Measurements from ENCODE around the gene RASL12.

DNA sequence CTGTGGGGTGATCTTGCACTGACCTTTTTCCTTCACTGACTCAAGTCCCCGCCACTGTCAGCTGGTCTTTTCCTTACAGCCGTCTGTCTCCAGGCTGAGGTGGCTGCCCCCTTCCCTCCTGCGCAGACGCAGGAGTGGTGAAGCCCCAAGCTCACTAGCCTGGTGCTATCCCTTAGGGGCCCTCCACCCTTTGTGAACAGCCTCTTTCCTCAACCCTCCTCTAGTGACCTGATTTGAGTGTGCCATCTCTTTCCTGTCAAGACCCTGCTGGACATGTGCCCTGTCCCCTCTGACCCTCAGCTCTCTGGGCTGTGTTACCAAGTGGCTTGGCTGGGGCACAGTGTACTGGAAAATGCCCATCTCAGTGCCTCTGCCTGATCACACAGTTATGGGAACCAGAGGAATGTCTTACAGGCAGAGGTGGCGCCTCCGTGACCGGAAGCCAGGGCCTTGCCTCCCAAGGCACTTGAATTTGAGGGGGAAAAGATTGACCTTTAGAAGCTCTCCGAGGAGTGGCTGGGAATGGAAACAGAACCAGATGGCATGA lies 17.5 kb upstream of the RASL12 start:
- no peak for TF ChIP-seq POLR2A (IDR thresholded peaks at IDR 0.05)
- TF ChIP-seq, protein P1, sequence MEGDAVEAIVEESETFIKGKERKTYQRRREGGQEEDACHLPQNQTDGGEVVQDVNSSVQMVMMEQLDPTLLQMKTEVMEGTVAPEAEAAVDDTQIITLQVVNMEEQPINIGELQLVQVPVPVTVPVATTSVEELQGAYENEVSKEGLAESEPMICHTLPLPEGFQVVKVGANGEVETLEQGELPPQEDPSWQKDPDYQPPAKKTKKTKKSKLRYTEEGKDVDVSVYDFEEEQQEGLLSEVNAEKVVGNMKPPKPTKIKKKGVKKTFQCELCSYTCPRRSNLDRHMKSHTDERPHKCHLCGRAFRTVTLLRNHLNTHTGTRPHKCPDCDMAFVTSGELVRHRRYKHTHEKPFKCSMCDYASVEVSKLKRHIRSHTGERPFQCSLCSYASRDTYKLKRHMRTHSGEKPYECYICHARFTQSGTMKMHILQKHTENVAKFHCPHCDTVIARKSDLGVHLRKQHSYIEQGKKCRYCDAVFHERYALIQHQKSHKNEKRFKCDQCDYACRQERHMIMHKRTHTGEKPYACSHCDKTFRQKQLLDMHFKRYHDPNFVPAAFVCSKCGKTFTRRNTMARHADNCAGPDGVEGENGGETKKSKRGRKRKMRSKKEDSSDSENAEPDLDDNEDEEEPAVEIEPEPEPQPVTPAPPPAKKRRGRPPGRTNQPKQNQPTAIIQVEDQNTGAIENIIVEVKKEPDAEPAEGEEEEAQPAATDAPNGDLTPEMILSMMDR (IDR thresholded peaks at IDR 0.05), result no peak
